HG03442 (cell line): Measurements from ENCODE around the gene TOMM40.
"Not testable (repeated sequence)": the region's sequence is repeated elsewhere in the genome, so short reads cannot be mapped to it uniquely, and the experiment has no call there.

Source experiments
- ATAC-seq: cut with Tn5 transposase; IDR thresholded peaks from one replicate; pipeline ENCODE4 v1.9.1; 2021; ENCODE audit warnings: mild to moderate bottlenecking, moderate library complexity; ENCODE audit not compliant: unreplicated experiment

TOMM40 gene

DNA sequence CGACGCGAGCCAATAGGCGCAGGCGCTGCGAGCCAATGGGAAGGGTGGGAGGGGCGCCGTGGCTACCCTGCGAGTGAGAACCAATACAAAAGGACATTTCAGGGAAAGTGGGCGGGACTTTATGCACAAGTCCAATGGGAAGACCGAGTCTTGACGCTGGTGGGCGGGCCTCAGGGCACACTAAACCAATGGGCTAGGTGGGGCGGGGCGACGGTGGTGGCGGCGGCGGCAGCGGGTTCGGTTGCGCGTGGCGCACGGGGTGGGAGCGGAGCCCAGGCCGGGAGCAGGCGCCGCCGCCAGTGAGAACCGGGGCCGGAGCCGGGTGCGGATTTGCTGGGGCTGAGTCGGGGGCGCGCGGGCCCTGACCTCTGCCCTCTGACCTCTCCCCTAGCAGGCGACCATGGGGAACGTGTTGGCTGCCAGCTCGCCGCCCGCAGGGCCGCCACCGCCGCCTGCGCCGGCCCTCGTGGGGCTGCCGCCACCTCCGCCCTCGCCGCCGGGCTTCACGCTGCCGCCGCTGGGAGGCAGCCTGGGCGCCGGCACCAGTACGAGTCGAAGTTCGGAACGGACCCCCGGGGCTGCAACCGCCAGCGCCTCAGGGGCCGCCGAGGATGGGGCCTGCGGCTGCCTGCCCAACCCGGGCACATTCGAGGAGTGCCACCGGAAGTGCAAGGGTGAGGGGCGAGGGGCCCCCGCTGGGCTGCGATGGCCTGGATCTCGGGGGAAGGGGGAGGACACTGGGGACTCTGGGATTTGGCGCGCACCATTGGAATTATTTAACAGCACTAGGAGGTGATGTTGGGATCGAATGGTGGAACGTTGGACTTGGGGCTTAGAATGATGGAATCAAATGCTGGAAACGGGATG, at the start of gene TOMM40:
TOMM40 (plus strand) TSS at position 239 of the 867 bp plus-strand sequence; CDS start at position 401, 162 bp downstream.
- ATAC-seq = peak; percentile 57

GRCh38 chr19:44845286-44845611, 45.8 kb upstream of the TOMM40 start:
- ATAC-seq = no peak

- ATAC-seq = no peak
These were observed 45.2 kb upstream of the TOMM40 start, which contains the start of gene NECTIN2 for GRCh38 chr19:44845612-44846454. NECTIN2 (plus strand) TSS chr19:44846297; CDS start chr19:44846526, 229 bp downstream.

GRCh38 chr19:44846455-44847143, 44.5 kb upstream of the TOMM40 start:
- no peak for ATAC-seq

DNA sequence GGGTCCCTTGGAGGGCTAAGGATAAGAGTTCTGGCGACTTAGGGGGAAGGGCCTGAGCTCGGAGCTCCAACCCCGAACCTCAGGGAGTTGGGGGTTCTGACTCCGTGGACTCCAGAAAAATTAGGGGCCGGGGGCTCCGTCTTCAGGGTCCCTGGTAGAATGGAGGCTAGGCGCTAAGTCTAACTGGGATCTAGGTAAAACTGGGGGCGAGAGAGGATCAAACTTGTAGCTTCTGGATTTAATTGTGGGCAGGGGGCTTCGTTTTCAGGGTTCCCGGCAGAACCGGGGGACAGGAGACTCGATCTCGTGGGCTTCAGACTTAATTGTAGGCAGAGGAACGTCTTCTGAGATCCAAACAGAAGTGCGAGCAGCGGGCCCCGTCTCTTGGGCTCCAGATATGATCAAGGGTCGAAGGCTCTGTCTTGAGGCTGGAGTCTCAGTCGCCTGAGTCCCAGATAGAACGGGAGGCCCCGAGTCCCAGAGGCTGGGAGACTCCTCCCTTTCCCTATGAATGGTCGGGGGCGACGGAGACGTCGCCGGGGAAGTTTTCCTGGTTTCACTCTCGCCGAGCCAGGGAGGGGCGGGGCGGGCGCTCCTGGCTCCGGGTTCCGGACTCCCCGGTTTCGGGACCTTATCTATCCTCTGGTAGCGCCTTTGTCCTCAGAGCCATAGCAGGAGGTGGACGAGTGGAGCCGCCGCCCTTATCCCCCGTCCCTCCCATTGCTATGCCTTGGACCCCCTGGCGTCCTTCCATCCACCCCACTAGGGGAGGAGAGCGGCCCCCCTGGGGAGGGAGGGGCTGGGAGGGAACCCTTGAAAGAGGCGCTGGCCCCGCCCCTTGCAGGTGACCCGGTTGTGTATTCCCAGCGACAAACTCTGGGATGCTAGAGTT, 43.7 kb upstream of the TOMM40 start:
- no peak for ATAC-seq

DNA sequence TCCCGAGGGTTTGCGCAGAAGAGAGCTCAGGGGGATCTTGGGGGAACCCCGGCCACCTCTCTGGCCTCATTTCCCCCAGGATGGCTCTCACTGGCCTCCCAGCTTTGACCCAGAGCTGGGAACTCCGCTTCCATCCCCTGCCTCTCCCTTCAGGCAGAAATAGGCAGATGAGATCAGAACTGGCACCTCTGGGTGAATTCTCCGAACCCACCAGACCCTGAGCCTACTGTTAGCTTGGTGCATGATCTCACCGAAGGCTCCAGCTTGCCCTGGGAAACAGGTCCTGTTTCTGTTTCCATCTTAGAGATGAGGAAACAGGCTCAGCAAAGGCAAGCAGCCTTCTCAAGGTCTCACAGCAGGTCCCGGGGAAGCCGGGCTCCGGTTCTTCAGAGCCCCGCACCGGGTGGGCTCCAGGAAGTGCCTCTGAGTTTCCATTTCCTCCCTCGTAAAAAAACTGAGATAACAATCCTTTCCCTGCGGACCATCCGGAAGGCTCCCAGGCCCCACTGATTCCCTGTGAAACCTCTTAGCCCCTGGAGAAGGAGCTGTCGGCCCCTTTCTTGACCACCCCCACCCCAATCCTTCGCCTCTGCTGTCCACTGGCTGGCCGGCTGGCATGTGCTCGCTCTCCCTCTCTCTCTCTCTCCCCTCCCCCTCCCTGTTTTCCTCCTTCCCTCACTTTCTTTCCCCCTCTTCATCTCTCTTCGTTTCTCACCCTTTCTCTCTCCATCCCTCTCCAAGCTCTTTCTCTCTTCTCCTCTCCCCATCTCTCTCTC, 42.8 kb upstream of the TOMM40 start:
- ATAC-seq = no peak

DNA sequence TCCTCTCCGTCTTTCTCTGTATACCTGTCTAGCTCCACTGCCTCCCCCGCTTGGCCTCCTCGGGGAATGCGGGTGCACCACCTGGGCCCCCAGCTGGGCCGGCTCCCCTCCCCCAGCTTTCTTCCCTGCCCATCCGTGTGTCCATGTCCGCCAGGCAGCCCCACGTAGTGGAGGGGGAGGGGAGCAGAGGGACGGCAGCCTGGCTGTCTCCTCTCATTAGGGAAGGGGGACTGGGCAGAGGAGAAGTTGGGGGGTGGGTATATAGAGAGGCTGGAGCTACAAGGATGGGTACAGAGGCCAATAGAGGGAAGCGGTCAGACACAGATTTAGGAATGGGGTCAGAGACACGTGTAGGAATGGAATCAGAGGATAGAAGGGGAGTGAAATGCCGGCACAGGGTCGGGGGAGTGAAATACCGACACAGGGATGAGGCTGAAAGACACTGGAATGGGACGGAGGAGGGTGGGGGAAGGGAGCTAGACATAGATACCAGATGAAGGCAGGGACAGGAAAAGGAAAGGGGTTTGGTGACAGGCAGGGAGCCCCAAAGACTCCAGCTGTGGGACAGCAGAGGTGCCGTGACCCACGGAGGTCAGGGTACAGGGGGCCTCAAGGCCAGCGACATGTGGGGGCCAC, 42.1 kb upstream of the TOMM40 start:
- no peak for ATAC-seq

- no peak for ATAC-seq
These were observed 40.4 kb upstream of the TOMM40 start for GRCh38 chr19:44850641-44851109.

DNA sequence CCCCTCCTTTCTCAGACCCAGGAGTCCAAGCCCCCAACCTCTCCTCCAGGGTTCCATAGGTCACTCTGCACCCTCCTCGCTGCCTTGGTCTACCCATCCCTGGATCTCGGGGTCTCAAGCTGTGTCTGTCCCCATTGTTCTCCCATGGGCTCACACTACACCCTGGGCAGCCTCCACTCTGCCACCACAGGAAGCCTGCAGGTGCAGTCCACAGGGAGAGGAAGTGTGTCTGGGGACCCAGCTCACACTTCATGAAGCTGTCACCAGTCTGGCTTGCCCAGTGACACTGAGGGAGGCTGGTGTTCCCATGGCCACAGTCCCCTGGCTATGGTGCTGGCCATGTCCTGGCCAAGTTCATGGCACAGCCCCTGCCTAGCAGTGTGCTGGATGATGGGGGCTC, 39.6 kb upstream of the TOMM40 start:
- no peak for ATAC-seq

GRCh38 chr19:44855606-44856005, 35.4 kb upstream of the TOMM40 start:
- ATAC-seq = no peak

- no peak for ATAC-seq
These were observed 34.5 kb upstream of the TOMM40 start for GRCh38 chr19:44856421-44857083.

GRCh38 chr19:44857837-44858236, 33.2 kb upstream of the TOMM40 start:
- ATAC-seq = no peak

DNA sequence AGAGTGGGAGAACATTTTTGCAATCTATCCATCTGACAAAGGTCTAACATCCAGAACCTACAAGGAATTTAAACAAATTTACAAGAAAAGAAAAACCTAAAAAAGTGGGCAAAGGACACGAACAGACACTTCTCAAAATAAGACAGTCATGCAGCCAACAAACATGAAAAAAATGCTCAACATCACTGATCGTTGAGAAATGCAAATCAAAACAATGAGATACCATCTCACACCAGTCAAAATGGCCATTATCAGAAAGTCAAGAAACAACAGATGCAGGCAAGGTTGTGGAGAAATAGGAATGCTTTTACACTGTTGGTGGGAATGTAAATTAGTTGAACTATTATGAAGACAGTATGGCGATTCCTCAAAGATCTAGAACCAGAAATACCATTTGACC, 29.5 kb upstream of the TOMM40 start:
- not testable (repeated sequence) for ATAC-seq

DNA sequence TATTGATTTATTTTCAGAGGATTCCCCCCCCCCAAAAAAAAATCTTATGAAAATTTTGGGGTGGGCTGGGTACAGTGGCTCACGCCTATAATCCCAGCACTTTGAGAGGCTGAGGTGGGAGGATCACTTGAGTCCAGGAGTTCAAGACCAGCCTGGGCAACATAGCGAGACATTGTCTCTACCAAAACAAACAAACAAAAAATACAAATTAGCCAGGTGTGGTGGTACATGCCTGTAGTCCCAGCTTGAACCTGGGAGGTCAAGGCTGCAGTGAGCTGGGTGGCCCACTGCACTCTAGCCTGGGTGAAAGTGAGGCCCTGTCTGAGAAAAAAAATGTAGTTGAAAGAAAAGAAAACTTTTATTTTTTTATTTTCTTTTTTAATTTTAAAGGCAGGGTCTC, 27.1 kb upstream of the TOMM40 start:
- ATAC-seq = no peak

DNA sequence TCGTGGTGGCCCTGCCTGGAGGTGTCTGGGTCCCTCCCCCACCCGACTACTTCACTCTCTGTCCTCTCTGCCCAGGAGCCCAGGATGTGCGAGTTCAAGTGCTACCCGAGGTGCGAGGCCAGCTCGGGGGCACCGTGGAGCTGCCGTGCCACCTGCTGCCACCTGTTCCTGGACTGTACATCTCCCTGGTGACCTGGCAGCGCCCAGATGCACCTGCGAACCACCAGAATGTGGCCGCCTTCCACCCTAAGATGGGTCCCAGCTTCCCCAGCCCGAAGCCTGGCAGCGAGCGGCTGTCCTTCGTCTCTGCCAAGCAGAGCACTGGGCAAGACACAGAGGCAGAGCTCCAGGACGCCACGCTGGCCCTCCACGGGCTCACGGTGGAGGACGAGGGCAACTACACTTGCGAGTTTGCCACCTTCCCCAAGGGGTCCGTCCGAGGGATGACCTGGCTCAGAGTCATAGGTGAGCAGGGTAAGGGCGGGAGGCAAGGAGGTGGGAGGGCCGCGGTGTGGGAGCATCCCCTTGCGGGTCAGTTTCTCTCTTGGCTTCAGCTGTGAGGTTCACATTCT, 25.8 kb upstream of the TOMM40 start:
- no peak for ATAC-seq

DNA sequence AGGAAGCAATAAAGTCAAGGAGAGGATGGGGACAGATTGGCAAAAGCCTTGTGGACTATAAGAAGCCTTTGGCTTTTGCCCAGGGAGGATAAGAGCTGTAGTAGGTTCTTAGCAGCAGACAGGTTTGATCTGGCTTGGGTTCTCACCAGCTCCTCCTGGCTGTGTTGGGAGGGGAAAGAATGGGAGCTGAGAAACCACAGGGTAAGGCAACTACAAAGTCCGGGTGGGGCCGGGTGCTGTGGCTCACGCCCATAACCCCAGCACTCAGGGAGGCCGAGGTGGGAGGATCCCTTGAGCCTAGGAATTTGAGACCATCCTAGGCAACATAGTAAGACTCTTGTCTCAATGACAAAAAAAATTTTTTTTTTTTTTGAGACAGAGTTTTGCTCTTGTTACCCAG, 24.4 kb upstream of the TOMM40 start:
- ATAC-seq = no peak

DNA sequence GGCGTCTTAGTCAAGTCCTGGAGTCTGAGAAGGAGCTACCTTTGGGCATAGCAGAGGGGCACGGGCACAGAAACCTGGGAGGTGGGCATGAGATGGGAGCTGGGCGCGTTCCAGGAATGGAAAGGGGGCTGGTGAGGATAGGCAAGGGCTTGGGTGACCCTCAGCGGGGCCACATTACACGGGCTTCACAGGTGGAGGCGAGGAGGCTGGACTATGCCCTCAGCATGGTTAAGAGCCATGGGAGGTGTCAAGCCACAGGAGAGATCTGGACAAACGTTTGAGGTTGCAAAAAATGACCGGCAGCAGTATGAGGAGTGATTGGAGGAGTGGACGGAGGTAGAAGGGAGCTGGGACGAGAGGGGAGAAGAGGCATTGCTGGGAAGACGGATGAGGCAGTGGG, 23.5 kb upstream of the TOMM40 start:
- no peak for ATAC-seq
